CD4-positive, alpha-beta T cell treated with Interleukin-6 for 4 hours (primary cell): ENCODE measurements around the gene LZIC.

Source experiments
- DNase-seq: peaks from one replicate; pipeline ENCODE4 v3.0.0-alpha.2; 2020; ENCODE audit warnings: mixed read lengths

Gene LZIC

GRCh38 chr1:9910076-9910422, 33.1 kb downstream of the LZIC start, which contains the start of gene CTNNBIP1:
Gene CTNNBIP1 (minus strand): TSS chr1:9910269. CDS start chr1:9872064, 38,205 bp downstream.
- no peak for DNase-seq

DNA sequence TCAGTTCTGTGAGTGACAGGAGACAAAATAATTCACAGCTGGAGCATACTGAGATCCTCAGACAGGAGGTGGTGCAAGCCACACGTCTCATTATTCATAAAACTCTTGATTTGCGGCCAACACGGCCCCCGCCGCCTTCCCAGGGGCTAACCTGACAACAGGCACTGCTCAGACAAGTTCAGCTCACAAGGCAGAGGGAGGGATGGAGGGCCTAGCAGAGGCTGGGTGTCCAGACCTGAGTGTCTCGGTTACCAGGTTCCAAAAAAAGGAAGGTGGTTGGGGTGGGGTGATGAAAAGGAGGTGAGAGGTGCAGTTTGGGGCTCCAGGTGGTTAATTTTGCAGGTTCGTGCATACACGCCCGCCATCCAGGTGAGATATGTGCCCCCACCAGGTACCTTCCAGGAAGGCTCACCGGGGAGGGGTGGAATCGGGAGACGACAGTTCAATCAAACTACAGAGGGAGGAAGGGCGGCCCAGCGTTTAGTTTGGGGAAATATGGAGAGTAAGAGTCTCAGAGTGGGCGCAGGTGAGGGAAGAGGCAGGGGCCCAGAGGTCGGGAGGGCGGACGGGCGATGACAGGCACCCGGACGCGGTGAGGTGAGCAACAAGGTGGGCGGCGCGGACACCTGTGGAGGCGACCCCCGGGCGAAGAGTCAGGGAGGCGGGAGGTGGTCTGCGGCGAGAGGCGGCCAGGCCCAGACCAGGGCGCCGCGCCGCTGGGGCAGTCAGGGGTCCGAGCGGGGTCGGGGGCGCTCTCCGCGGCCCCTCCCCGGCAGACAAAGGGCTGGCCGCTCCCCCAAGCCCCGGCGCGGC, 33.8 kb downstream of the LZIC start:
- peak; percentile 27 for DNase-seq

- no peak for DNase-seq
Measured at GRCh38 chr1:9908871-9909233, 34.3 kb downstream of the LZIC start.

- no peak for DNase-seq
Measured at GRCh38 chr1:9907441-9907840, 35.8 kb downstream of the LZIC start.

DNA sequence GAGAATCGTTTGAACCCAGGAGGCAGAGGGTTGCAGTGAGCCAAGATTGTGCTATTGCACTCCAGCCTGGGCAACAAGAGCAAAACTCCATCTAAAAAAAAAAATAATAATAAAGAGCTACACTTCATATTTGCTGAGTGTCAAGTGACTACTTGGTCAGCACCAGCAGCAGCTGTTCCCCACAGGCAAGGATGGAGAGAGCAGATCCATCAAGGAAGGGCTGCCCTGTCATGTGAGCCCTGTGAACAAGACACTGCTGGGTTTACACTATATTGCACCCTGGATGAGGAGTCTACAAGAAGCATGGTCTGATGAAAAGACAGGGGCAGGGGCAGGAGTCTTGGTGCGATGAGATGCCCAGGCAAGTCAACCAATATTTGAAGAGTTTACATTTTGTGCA, 36.7 kb downstream of the LZIC start:
- DNase-seq: no peak

DNA sequence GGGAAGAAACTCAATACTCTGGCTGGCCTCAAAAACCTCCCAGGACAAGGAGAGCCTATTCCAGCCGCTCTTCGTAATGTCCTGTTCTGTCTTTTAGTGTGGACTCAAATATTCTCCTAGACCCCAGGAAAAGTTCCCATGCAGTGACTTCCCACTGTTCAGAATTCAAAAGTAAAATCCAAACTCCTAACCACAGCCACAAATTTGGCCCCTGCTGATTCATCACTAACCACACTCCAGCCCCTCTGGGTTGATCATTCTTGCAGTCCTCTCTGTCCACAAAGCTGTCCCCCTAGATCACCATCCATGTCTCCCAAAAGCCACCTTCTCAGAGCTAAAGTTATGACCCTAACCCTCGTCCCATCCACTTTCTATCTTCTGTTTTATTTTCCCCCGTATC, 38.2 kb downstream of the LZIC start:
- no peak for DNase-seq

DNA sequence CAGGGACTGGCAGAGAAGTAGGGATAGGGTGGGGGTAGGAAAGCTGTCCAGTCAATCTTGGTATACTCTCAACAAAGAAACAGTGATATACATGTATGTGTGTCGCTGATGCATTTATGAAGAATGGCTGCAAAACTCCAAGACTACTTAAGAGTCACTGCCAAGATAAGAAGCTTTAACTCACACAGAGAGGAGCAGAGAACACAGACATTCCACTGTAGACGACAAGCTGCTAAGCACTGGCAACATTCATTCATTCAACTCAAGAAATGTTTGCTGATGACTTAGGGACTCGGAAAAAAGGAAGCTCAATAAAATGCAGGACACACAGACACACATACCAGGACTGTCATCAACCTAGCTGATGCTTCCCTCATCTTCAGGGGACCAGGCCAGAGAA, 38.6 kb downstream of the LZIC start:
- no peak for DNase-seq

DNA sequence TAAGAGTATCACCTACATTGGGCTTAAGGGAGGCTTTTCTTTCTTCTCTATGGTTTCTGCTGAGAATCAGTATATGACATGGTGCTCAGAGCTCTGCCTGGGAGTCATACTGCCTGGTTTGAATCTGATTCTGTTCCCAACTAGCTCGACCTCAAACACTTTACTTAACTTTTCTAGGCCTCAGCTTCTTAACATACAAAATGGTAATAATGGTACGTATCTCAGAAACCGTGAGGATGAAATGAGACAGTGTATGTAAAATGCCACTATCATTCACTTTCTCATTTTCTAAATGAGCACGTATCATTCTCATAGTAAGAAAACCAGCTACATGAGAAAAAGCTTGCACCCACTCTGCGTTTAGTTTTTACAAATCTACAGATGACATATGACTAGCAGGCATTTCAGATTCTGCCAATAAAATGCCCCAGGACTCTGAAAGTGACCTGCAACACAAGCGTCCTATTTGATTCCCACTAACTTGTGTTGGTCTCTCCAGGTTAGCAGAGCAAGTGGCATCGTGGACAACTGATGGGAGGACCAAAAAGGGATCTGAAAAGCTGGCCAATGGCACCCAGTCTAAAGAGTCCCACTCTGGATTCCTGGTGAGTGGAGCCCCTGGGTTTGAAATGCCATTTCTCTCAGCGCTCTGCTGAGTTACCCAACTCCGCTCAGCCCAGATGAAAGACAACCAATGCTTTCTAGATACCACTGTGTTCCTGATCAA, 39.2 kb downstream of the LZIC start:
- DNase-seq: no peak

DNA sequence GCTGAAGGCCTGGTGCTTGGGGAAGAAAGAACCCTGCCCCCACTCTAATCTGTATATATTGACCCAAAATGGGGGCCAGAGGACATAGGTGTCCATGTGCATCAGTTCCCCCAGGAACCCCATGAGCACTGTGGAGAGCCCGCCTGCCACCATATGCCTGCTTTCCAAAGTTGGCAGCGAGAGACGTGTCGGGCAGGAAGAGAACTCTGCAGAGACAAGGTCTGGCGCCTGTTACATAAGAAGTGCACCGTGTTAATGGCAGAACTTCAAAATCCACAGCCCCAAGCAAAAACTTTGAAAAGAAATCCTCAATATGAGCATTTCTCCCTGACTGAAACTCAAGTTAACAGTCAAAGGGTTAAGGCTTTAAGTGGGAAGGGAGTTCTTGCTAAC, 41.1 kb downstream of the LZIC start:
- DNase-seq: no peak

DNA sequence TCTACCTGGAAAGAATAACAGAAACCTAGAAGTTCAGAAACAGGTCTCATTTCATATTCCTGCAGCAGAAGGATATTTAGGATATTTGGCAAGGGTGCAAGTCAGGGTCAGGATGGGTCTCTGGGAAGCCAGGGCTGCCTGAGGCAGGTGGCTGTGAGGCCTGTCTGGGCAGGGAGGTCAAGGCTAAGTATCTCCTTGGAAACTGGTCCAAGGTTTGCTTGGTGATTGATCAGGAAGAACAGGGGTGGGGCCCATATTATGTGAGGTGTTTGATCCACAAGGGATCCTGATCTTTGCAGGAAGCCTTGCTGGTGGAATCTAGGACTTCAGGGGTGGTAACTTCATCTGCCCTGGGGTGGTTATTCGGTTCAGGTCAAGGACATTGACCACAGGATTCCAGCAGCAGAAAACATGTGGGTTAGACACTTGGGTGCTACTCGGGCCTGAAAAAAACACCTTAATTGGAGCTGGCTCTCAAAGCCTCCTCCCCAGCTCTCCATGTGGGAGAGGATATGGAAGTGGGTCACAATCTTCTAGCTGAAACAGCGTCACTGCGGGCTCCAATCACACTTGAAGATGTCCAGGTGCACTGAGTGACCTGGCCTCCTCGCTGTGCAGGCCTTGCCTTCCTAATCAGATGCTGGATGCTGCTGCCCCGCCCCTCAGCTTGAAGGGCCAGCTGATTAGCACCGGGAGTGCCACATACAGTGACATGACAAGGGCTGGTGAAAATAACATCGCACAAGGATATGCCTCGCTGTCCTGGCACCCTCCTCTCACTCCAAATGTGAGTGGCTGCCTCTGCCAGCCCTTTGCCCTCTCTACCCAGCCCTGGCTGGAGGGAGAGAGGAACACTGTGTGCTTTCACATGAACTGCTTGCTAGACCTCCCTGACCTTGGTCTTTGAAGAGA, 41.8 kb downstream of the LZIC start:
- DNase-seq: no peak

DNA sequence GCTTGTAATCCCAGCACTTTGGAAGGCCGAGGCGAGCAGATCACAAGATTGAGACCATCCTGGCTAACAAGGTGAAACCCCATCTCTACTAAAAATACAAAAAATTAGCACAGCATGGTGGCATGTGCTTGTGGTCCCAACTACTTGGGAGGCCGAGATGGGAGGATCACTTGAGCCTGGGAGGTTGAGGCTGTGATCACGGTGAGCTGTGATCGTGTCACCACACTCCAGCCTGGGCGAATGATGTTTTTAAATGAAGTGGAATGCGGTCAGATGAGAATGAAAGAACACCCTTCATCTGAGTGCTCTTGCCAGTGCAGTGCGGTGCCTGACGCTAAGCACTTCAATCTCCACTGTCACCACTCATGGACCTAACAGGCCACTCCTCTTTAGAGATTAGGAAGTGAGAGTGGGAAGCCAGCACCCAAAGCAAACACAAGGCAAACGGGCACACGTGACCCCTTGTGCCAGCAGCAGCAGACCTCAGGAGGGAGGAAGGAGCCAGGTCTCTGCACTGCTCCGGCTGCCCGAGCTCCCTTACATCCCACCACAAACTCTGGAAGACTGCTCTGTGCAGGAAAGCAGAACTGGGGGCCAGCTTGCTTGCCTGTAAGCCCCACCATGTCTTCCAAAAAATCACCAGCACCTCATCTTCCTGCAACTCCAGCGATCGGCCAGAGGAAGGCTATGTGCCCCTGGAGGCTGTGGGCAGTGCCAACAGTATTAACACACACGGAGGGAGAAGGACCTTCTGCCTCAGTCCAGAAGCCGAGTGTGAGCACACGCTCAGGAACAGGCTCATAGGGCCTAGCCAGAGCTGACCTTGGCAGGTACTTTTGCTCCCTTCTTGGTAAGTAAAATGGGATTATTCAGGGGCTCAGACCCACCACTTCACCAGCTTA, 42.8 kb downstream of the LZIC start:
- peak; percentile 7 for DNase-seq

- no peak for DNase-seq
Measured at GRCh38 chr1:9894115-9894514, 49.1 kb downstream of the LZIC start.

DNA sequence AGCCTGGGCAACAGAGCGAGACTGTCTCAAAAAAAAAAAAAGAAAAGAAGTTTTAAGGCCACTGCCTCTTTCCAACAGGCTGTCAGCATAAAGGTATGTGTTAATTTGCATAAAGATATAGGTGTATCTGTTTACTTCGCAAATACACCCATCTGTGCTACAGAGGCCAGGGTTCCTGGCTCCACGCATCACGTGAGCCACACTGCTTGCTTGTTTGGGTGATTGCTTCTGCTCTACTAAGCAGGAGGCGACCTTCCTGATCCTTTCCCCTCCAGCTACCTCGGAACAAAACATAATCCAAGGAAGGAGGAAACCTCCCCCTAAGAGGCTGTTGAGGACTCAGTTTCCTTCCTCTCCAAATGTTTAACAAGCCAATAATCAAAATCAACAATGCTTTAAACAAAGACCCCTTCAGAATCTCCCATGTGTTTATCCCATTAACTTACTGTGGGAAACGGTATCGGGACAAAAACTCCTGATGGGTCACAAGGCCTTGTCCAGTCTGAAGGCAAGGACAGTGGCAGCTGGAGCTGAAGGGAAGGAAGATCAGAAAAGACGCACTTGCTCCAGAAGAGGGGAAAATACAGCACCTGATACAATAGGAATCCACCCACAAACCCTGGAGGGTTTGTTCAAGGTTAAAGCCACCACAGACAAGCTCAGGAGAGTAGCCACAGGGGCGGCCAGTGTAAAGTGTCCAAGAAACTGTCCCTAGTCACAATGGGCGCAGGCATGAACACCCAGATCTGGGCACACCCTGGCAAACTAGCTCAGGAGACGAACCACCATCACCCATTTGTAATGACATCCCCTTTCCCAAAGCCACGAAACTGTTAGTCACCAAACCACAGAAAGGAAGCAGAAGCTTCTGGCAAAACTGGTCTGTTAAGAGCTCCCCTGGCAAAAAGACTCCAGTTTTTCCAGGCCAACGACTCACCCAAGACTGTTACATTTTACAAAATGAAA, 50.3 kb downstream of the LZIC start:
- no peak for DNase-seq

- no peak for DNase-seq
Measured at GRCh38 chr1:9891207-9891606, 52.0 kb downstream of the LZIC start.

DNA sequence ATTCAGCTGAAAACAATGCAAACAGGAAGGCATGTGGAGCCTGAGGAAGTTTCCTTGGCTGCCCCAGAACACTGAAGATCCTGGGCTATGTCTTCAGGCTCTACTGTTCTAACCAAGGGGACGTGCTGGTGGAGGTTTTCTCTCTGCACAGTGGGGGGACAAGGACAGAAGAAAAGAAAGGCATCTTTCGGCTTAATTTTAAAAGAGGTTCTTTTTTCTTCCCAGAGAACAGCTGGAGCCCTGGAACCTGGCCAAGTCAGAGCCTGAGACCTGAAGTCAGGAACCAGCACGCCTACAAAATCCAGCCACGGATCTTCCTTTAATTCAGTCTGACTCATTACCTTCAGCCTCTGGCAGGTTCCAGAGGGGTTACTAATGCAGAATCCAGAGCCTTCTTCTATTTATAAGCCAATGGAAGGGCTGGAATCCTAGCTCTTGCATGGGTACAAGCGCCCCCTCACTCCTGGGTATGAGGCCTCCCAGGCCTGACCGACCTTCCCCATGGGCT, 52.9 kb downstream of the LZIC start:
- DNase-seq: no peak

DNA sequence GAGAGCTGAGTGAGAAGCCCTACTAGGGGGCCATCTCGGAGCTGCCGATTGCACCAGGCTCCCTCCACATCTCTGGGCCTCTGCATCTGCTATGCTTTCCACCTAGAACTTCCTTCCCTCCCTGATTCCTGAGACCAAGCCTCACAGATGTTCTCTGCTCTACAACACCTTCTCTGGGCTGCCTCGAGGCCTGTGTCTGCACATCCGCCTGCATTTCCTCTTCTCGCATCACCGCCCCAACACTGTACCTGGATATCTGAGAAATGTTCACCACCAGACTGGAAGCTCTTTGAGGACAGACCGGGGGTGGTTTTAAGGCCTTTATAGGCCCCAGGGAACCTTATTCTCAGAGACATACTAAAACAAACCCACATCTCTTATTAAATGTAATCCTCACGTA, 53.8 kb downstream of the LZIC start:
- DNase-seq: no peak

DNA sequence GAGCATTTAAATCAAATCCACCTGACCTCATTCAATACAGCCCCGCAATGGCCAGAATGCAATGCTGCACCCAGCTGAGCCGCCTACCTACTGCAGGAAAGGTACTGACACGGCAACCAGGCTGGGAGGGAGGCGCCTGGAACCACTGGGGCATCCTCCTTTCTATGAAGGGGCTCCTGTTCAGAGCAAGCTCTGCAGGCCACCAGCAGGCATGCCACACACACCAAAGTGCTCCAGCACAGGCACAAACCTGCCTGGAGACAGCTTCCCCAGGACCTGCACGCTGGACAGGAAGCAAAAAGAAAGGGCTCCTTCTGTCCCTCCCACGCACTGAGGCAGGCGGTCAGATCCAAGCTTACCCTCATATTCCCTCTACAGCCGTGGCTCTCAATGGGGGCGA, 54.3 kb downstream of the LZIC start:
- no peak for DNase-seq

GRCh38 chr1:9887070-9887469, 56.1 kb downstream of the LZIC start:
- no peak for DNase-seq

DNA sequence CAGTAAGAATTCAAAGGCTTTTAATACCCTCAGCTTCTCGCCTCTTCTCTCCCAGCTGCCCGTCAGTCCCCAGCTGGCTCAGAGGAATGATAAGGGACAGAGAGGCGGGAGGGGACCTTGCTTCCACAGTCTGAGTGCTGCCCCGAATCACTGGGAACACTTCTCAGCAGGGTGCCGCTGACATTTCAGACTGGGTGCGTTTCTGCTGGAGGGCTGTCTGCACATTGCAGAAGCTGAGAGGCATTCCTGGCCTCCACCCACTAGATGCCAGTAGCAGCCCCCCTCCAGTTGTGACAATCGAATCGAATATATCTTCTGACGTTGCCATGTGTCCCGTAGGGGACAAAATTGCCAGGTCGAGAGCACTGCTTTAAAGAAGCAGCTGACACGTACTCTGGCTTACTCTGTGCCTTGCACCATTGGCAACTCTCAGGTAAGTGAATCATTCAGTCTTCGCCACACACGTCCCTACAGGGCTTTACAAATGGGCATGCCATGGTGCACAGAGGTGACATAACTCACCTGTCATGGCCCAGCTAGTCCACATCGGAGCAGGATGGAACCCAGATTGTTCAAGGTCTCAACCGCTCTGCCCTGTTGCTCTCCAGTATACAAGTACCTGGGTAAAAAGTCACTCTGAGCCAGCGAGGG, 57.0 kb downstream of the LZIC start:
- DNase-seq: no peak

- DNase-seq: no peak
Measured at GRCh38 chr1:9884805-9885204, 58.4 kb downstream of the LZIC start.
